Suppressor macrophage (primary cell): ENCODE data around the gene FGF18.

Experiments
- DNase-seq, 4 experiments: peaks; one replicate each; pipeline ENCODE4 v3.0.0-alpha.2; 2020 to 2022

Gene FGF18

DNA sequence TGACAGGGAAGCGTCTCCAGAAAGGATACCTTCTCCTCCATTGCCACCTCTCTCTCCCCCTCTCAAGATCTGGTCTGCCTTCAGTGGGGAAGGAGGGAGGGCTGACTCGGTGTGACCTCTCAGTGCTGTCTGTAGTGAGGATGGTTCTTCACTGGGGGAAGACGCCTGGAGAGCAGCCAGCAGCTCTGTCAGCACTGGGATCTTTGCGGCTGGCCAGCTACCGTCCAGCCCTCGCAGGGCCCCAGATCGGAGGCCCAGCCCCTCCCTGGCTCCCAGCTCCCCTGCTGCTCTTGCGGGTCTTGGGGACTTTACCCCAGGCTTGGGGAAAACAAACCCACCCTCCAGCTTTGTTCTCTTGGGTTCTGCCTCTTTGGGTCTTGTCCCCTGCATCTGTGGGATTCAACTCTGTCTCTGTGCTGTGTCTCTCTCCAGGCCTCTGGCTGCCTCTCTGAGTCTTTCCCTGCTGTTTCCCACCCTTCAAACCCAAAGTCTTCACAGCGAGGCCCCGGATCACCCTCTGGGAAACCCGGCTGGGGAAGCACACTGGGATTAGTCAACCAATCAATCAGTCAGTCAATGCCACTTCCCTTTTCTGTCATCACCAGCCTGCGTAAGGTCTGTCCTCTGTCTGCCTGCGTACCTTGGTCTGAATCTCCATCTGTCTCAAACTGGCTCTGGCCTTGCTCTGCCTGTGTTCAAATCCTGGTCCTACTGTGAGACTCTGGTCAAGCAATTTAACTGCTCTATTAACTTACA lies 23.0 kb downstream of the FGF18 start:
- DNase-seq, result peak; percentile 6 to 47 (median 44)

DNA sequence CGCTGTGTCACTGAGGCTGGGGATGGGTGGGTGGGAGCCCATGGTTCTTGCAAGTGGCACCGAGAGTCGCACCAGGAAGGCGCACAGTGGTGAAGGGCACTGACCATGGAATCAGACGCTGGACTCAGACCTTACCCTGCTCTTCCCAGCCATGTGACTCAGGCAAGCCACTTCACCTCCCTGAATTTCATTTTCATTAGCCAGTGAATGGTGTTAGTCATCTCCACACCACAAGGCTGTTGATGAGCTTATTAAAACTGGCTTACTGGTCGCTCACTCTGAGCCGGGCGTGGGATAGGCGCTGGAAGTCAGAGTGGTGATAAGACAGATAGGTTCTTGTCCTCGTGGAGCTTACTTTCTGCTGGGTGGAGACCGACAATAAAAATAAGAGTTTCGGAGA lies 25.1 kb downstream of the FGF18 start:
- no peak for DNase-seq

DNA sequence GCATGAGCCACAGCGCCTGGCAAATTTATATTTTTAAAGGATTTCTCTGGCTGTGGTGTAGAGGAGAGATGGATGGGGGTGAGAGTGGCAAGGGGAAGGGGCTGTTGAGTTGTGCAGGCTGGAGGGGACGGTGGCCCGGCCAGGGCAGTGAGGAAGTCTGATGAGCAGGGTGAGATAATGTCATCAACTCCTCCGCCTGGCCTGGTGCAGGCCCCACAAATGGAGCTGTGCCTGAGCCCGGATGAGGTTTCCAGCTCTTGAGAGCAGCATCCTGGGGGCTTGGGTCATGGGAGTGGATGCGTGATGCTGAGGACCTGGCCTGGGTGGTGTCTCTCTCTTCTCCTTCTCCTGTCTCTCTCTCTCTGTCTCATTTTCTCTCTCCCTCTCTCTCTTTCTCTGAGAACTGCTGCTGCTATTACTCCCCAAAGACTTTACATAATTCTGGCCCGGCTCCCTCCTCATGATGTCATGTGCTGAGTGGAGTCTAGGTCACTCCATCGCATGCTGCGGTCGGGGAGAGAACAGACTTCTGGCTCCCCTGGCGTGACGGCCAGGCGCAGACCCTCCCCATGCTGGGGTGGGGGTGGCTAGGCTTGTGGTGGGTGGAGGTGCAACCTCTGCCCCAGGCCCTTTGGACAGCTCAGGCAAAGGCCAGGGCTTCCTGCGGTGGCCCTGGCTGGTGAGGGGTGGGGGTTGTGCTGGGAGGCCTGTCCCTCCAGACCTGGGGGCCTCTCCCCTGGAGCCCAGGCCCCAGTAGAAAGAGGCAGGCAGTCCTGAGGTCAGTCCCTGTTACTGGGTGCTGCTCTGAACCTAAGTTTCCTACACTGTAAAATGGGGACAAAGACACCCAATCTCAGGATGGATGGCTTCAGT lies 26.4 kb downstream of the FGF18 start:
- no peak for DNase-seq

DNA sequence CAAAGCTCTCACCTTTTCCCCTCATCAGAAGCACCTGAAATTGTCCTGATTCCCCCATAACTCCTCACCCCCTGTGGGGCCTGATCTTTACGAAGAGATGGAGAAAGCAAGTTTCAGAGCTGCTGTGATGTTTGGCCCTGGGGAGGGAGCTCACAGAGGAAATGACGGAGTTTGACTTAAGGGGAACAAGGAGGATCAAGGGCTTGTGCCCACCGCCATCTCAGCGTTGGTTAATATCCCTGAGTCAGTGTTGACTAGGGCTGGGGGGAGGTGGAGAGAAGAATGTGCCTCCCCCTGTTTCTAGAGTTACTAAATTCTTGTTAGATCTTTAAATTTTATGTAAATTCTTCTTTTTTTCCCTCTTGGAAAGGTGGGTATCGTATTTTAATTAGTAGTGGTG lies 27.8 kb downstream of the FGF18 start:
- no peak for DNase-seq

DNA sequence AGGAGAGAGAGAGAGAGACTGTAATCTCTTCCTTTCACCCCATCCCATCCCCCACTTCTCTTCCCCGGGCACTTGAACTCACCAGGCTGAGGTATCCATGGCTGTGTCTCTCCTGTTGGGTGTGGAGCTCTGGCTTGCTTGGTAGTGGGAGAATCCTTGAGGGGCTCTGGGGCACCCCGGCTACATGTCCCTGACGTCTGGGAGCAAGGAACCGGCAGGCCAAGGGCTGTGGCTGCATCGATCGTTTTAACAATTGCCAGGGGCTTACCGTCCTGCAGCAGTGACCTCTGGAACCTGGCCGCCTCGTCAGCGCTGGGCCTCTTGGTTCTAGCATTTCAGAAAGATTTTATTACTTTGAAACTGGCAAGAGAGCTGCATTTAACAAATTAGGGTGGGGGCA lies 30.0 kb downstream of the FGF18 start:
- no peak for DNase-seq

- DNase-seq, result peak; percentile 37 to 57 (median 38)
Measured at GRCh38 chr5:171450423-171451331, 31.2 kb downstream of the FGF18 start.

DNA sequence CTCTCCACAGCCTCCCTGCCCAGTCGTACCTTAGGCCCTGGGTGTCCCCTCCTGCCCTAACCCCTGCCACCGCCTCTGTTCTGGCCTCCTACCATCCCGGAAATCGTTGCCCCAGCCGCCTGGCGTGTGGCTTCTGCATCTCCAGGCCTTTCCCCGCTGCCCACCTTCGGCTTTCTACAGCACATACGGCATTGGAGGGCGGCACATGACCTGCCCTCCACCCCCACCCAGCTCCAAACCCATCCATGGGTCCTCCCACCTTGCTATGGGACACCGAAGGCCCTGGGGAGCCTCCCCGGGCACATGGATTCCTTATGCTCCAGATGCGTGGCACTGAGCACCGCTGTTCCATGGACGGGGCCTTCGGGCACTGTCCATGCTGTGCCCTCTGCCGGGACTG lies 32.0 kb downstream of the FGF18 start:
- DNase-seq, result no peak

- no peak for DNase-seq
Measured at GRCh38 chr5:171453056-171453725, 33.7 kb downstream of the FGF18 start.

GRCh38 chr5:171453988-171454387 lies 34.5 kb downstream of the FGF18 start:
- no peak for DNase-seq

GRCh38 chr5:171454549-171454948 lies 35.1 kb downstream of the FGF18 start:
- DNase-seq, result no peak

GRCh38 chr5:171455522-171455921 lies 36.1 kb downstream of the FGF18 start:
- no peak for DNase-seq

- DNase-seq, result no peak
Measured at GRCh38 chr5:171457208-171457981, 37.9 kb downstream of the FGF18 start.

GRCh38 chr5:171459839-171460238 lies 40.4 kb downstream of the FGF18 start:
- DNase-seq, result no peak

DNA sequence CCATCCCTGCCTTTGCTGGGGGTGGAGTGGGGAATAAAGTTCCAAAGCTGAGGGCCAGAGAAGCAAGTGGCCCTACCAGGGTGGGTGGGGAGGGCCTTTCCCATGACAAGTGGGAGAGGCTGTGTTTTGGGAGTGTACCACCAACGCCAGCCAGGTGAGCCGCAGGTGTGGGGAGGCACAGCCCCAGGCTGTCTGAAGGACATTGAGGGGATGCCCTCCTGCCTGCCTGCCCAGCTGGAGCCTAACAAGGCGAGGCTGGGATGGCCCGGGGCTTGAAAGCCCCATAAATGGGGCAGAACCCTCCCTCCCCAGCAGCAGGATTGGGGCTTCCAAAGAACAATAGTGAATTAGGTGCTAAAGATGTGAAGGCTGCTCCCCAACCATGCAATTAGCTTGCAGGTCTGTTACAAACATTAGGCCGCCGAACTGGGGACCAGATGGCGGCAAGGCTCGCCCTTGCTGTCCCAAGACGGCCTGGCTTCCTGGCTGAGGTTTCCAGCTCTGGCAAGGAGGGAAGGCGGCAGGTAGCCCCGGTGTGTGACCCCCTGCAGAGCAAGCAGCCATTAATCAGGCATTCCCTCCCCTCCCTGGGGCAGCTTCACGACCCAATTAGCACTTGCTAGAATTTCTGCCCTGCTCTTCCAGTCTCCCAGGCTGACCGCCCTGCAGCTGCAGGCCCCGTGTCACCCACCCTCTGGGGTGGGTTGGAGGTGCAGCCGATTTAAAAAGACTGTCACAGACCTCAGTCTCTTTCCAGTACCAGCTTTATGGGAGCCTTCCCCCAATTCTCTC lies 42.9 kb downstream of the FGF18 start:
- DNase-seq, result no peak

DNA sequence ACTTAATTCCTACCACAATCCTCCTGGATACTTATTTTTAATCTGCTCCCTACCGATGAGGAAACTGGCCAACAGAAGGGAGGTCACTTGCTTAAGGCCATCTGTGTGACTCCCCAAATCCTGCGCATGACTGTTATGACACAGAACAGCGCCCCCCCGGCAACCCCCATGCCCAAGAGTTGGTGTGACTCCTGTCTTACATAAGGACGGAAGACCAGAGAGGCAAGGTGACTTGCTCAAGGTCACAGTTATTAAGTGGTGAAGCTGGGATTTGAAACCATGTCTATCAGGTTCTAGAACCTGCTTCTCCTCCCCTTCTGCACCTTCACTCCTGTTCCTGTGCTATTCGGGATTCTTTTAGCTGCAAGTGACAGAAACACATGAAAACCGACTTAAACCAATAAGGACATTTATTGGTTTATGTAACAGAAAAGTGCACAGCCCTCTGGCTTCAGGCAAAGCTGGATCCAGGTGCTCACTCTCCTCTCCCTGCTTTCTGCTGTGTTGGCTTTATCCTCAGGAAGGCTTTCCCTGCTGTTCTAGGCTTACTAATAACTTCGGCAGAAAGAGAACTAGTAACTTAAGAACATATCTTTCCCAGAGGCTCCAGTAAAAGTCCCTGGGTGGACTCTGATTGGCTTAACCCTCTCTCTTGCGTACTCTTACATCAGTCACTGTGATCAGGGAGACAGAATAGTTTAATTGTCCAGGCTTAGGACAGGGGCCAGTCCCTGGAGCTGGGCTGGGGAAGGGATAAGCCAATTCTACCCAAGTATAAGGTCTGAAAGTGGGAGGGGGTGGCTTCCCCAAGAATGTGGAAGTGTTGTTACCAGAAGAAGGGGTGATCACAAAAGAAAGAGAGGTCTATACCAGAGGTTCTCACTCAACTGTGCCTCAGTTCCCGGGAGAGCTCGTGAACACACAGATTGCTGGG lies 43.7 kb downstream of the FGF18 start:
- DNase-seq, result no peak

GRCh38 chr5:171463862-171464229 lies 44.4 kb downstream of the FGF18 start:
- no peak for DNase-seq

DNA sequence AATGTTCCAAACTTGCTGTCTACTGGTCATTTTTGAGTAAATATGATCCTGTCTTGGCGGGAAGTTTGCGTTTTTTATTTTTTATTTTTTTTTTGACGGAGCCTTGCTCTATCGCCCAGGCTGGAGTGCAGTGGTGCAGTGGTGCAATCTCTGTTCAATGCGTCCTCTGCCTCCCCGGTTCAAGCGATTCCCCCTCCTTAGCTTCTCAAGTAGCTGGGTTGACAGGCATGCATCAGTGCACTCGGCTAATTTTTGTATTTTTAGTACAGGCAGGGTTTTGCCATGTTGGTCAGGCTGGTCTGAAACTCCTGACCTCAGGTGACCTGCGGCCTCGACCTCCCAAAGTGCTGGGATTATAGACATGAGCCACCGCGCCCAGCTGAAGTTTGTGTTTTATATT lies 45.4 kb downstream of the FGF18 start:
- no peak for DNase-seq

- no peak for DNase-seq
Measured at GRCh38 chr5:171467107-171467506, 47.7 kb downstream of the FGF18 start.

DNA sequence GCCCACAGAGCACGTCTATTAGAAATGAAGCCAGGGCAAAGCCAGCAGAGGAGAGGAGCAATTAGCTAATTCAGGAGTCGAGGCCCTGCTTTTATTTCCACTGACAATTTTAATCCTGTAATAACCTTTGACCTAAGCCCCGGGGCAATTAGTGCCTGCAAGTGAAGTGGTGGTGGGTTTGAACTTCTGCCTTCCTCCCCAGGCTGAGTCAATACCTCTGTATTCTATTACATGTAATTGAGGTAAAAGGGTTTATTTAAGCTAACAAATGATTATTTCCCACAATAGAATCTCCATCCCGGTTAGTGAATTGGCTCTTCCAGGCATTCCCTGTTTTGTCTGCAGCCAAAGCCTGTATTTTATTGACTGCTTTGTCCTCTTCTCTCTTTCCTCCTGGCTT lies 49.9 kb downstream of the FGF18 start:
- no peak for DNase-seq

GRCh38 chr5:171470420-171470819 lies 51.0 kb downstream of the FGF18 start:
- DNase-seq, result no peak
